GM19397 (cell line): ENCODE data around the gene FBXL22.
"Not testable (repeated sequence)": the region's sequence is repeated elsewhere in the genome, so short reads cannot be mapped to it uniquely, and the experiment has no call there.

Experiments used
- ATAC-seq: cut with Tn5 transposase; IDR thresholded peaks from one replicate; pipeline ENCODE4 v1.9.1; 2021; ENCODE audit warnings: mild to moderate bottlenecking, moderate library complexity; ENCODE audit not compliant: unreplicated experiment

The FBXL22 gene

DNA sequence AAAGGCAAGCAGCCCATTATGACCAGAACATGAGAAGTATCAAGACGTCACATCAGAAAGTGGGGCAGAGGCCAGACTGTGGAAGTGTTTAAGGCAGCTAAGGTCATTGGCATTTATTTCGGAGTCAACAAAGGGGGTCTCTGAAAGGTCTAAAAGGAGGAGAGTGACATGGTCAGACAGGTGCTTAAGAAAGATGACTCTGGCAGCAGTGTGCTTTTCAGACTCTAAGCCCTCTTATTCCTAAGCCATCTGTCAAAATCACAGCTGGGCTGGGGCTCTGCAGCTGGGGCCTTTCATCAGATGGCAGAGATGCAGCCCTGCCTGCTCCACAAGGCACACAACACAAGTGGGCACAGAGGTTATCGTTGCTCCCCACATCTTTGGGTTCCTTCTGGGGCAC lies 14.0 kb downstream of the FBXL22 start:
- no peak for ATAC-seq

DNA sequence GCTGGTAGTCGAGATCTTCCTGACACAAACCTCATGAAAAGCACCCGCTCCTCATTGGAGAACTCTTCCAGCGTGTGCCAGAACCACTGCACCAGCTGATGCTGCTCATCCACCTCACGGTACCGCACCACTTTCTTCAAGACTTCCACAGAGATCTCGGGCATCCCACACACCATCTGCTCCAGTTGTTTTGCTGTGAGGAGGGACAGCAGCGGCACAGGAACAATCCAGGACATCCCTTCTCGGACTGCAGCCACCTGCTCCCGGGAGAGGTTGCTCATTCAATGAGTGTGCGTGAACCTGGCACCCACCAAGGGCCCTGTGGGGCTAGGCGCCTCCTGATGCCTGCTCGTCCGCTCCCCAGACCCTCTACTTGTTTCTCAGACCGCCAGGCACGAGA lies 15.1 kb downstream of the FBXL22 start:
- ATAC-seq, result no peak

DNA sequence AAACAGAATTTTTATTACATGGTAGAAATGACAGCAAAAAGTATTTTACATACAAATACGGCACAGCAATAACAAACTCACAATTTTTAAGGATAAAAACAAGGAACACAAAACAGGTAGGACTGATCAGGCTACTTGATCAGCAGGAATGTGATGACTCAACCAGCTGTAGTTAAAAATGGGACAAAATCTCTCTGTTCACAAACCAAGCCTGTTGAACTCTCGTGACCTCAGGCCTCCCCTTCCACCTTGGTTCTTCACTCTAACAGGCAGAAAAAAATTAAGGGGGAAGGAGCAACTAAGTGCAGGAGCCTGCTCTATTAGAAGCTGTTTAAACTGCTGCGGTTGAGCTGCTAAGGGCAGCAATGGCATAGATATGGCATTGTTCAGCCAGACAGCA lies 18.7 kb downstream of the FBXL22 start:
- no peak for ATAC-seq

DNA sequence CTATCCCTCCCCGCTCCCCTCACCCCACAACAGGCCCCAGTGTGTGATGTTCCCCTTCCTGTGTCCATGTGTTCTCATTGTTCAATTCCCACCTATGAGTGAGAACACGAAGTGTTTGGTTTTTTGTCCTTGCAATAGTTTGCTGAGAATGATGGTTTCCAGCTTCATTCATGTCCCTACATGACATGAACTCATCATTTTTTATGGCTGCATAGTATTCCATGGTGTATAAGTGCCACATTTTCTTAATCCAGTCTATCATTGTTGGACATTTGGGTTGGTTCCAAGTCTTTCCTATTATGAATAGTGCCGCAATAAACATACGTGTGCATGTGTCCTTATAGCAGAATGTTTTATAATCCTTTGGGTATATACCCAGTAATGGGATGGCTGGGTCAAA lies 20.0 kb downstream of the FBXL22 start:
- ATAC-seq, result not testable (repeated sequence)

DNA sequence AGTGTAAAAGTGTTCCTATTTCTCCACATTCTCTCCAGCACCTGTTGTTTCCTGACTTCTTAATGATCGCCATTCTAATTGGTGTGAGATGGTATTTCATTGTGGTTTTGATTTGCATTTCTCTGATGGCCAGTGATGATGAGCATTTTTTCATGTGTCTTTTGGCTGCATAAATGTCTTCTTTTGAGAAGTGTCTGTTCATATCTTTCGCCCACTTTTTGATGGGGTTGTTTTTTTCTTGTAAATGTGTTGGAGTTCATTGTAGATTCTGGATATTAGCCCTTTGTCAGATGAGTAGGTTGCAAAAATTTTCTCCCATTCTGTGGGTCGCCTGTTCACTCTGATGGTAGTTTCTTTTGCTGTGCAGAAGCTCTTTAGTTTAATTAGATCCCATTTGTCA lies 20.4 kb downstream of the FBXL22 start:
- not testable (repeated sequence) for ATAC-seq

DNA sequence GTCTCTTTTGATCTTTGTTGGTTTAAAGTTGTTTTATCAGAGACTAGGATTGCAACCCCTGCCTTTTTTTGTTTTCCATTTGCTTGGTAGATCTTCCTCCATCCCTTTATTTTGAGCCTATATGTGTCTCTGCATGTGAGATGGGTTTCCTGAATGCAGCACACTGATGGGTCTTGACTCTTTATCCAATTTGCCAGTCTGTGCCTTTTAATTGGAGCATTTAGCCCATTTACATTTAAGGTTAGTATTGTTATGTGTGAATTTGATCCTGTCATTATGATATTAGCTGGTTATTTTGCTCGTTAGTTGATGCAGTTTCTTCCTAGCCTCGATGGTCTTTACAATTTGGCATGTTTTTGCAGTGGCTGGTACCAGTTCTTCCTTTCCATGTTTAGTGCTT lies 23.6 kb downstream of the FBXL22 start:
- ATAC-seq, result not testable (repeated sequence)

DNA sequence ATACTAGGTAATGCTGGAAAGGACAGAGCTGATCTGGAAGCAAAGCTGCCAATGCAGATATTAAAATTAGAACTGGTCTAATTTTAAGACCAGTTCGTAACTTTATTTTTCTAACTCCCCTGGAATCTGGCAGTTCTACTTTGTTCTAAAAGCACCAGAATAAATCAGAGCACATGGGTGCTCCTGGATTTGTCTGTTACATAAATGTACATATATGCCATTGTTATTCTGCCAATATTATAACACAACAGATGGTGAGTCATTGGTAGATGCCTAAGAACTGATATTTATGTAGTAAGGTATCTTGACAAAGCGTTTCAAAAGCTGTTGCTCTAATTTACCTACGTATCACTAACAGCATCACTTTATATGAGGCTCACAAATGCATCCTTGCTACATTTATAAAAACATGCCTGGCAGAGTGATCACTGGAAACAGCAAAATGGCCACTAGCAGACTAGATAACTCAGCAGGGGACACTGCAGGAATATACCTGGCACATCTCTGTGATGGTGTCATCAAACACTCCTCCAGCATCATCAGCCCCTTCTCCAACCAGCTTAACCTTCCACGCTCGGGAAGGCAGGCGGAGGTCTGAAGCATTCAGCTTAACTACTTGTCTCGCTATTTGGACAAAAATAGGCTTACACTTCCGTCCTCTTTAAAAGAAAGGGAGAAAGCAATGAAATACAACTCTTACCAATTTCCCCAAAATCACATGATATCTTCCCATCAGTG lies 26.2 kb downstream of the FBXL22 start:
- ATAC-seq, result no peak

DNA sequence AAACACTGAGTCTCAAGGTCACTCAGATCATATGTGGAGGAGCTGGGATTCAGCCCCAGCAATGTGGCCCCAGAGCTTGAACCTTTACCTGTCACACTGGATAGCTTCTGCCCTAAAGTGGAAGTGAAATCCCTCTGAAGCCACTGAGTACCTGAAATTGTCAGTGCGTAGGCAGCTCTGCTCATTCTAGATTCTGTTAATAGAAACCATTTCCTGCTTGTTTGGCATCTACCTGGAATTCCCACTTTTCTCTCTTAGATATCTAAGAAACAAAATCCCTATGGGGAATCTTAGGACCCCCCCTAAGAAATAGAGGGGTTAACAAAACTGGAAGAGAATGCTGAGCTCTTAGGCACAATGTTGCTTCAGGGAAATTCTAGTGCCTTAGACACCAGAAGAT lies 29.8 kb downstream of the FBXL22 start:
- peak; percentile 53 for ATAC-seq

DNA sequence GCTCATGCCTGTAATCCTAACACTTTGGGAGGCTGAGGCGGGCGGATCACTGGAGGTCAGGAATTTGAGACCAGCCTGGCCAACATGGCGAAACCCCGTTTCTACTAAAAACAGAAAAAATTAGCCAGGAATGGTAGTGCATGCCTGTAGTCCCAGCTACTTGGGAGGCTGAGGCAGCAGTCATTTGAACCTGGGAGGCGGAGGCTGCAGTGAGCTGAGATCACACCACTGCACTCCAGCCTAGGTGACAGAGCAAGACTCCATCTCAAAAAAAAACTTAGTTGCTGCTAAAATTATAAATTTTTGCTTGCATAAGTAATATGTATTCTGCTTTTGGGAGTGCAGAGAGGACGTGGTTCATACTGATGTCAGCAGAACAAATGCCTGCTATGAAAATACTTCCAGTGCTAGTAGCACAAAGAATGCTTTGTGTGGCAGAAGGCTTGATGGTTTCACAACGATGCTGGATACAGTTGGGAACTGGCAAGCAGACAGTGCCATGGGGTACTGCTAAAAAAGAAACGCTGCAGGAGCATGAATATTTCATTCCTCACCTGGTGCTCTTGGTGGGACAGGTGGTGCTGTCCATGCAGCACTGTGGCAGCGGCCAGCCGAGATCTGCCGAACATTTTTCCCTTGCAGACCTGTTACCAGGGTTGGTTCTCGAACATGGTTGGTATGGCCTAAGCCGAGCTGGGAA lies 31.1 kb downstream of the FBXL22 start:
- no peak for ATAC-seq

DNA sequence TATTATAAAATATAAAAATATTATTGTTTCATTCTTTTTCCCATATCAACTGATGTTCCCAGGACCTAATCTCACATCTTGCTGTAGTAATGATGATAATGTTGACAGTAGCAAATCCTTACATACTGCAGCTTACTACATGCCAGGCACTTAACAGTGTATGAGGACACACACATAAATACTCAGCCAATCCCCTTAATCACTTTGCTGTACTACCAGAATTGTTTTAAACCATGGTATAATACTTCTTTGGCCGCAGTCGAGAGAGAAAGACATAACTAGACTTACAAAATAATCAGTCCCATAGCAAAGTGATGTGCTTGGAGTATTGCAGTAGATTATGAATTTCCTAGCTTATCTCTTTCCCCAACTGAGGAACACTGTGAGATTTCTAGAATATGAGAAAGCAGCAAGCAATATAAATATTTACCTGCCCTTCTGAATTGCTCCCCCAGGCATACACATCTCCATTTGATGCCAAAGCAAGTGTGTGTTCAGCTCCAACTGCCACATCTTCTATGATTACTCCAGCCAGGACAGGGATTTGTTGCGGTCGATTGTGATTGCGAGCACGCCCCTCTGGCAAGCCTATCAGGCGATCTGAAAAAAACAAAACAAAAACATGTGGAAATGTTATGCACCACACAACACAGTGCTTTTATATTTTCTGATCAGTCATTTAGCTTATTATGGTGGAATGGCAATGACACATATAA lies 33.0 kb downstream of the FBXL22 start:
- no peak for ATAC-seq

DNA sequence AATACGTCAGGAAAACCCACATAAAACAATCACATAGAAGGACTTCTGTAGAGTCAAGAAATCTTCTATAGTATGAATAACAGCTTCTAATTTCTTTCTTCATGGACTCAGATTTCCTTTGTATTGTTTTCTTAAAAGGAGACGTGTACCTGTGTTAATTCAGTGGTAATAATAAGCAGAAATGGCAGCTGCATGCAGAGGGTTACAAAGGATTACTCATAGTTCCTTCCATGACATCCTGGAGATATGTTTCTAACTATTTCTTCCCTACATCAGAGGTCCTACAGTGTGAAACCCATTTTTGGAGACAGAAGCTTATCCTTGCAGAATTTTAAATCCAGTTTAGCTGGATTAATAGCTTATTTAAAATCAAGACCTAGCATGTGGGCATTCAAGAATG lies 36.1 kb downstream of the FBXL22 start:
- ATAC-seq, result no peak

DNA sequence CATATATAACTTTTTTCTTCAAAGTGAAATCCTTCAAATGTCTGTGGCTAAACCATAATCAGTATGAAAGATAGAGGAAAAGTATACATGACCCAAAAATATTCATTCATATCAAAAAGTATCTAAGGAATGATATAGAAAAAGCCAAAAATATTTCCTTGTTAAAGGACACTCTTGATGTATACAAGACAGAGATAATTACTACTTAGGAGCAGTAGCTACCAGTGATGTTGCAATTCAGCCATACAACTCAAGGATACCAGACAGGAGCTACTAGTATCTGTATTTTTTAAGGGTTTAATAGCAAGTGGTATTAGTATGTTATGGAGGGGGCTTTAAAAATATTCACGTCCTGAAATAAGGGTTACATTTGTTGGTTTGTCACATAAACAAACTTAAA lies 37.0 kb downstream of the FBXL22 start:
- no peak for ATAC-seq

DNA sequence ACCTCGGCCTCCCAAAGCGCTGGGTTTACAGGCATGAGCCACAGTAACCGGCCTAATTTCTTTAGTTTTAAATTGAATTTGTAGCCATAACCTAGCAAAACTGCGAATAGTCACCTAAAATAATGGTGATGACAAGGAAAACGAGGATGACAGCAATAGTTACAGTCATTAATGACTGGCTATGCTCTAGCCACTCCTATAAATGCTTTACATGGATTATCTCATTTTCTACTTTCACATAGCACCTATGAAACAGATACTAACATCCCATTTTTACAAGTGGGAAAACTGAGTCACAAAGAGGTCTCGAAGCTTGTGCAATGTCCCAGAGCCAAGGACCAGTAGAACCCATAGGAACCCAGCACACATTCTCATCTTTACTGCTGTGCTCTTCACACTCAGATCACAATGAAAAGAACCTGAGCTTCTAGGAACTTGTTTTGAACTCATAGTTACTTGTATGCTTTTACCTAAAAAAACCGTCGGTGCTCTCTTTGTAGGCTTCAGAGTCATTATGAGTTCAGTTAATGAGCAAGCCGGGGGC lies 39.4 kb downstream of the FBXL22 start:
- ATAC-seq, result no peak

DNA sequence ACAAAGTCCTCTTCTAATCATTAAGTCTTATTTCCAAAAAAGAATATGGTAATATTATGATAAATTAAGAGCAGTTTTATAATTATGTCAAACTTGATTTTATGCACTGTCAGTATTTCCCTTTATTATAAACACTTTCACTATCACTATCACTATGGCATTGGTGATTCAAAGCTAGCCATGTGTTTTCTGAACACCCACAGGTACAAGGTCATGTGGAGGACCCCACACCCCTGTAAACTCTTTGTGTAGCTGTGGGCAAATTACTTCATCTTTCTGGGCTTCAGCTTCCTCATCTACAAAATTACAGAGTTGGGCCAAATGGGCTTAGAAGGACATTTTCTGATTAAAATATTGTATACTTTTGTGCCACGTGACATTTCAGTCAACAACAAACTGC lies 41.7 kb downstream of the FBXL22 start:
- no peak for ATAC-seq

DNA sequence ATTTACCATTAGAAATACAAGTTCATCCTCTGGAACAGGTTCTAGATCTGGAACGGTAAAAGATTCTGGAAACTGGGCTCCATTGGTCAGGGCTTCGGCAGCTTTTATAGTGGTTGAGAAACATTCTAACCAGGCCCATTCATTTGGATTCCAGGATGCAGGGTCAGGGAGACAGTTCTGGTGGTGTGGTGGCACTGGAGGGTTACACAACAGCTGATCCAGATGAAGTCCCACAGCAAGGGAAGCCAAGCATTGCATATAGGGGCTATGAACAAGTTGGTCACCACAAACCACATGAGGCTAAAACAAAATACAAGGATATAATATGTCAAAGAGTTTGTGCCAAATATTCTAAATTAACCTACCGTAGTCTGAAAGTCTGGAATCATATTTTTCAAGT lies 43.0 kb downstream of the FBXL22 start:
- no peak for ATAC-seq
